Measurements from ENCODE around the gene BCOR. TPM values are rescaled to one million over a fixed set of nuclear protein-coding genes. Genes with fewer than 3 reads are reported as not detected.

The BCOR gene
- total and polyA plus RNA-seq, 9 of the 15 experiments (the other 6 are each of a cell fraction or from before 2014, with no cell fraction given), result 27.5 to 113 (median 37.6) TPM

DNA sequence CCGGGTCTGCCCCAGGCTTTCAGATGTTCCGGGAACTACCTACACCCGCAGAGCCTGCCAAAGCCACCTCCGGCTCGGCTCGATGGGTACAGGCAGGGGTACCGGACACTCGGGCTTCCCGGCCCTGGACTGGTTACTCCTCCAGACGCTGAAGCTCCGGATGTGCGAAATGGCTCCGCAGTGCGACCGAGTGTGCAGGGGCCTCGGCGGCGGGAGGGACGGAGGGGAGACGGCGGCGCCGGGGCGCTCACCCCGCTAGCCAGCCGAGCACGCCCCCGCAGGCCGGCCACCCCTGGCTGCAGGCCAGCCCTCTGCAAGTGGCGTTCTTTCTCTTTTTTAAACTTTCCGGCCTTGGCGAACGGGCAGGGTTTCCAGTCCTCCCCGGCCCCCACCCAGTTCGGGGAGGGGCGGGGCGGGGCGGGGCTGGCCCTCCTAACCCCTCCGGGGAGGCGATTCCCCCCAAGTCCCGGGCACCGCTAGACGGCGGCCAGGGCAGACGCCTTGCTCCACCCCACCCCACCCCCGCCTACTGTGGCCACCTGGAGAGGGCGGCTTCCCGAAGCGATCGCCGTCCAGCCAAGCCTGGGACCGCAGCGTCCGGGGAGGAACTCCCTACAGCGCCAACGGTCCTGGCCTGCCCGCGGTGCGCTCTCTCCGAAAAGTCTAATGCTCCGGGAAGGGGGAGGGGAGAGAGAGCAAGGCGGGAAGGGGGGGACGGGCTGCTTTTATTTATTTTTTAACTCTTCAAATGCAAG, 7.5 kb downstream of the BCOR start:
- in situ Hi-C loops (cut with MboI), result no loop called here
- Histone ChIP-seq H3K27me3 (ENCODE audit: control insufficient read depth in 2 of 2, insufficient read depth in 2 of 2, low read length in 2 of 2) (no peaks in the 10 kb centered on the region), H2AFZ (ENCODE audit: low read depth, low read length) (no peak overlapping the region), H3K9ac (ENCODE audit: insufficient read depth in 1 of 2, low read depth in 2 of 2, low read length in 2 of 2) (peak overlapping the region; percentile 44 to 85; a peak in 3 of 4 replicates), H4K20me1 (replicated peaks; ENCODE audit: control insufficient read depth, insufficient read depth, low read length) (peaks cover 98% of the 10 kb centered on the region), H3K9me1 (ENCODE audit: control insufficient read depth, insufficient read depth, low read length) (peaks cover 21% of the 10 kb centered on the region), H3K79me2 (ENCODE audit: control insufficient read depth, insufficient read depth, low read length) (peaks cover 100% of the 10 kb centered on the region), H3K9me3 (replicated peaks; ENCODE audit: control insufficient read depth, insufficient read depth, low read depth, low read length) (no peaks in the 10 kb centered on the region), H3K36me3 (ENCODE audit: control insufficient read depth, insufficient read depth, low read length) (peaks cover 66% of the 10 kb centered on the region), H3K4me3 (peak overlapping the region; percentile 70), H3K4me2 (ENCODE audit: insufficient read depth, low read length) (peak overlapping the region; percentile 64), H3K27ac (ENCODE audit: extremely low read depth, low read depth, low read length) (peak overlapping the region; percentile 57; the same call in 1 of the 3 replicates), H3K4me1 (replicated peaks in 1 of 2; ENCODE audit: control insufficient read depth in 2 of 2, insufficient read depth in 2 of 2, low read length in 2 of 2) (peaks cover 61 to 62% of the 10 kb centered on the region in 2 experiments)
- peak; percentile 53 for ATAC-seq
- ChIA-PET CTCF (ENCODE audit: low intra/inter-chr PET ratio) (no interaction called here), POLR2A (interaction anchor here (0.6 to 1.5 kb wide), 8 partner anchors 60 to 261 kb away, joined by 3 to 6 read pairs (median 3); no protein-coding TSS in a partner anchor)
- BruUV-seq (replicated peaks), result no TSS peak
- intact Hi-C loops (cut with micrococcal nuclease), result loop anchor here (10.0 kb wide), 1 partner anchor 75 kb away; no protein-coding TSS in a partner anchor
- WGBS (ENCODE audit: insufficient coverage, low coverage, missing lambda C conversion rate), result 2% methylated on average over 12 of the region's 63 CpGs
- FAIRE-seq, result peak; percentile 48
- DNase-seq (ENCODE audit: extremely low read depth in 1 of 4, low spot score in 3 of 4), result peak; percentile 57 to 83 (median 66)
- TF ChIP-seq RB1 (IDR thresholded peaks at IDR 0.05; ENCODE audit: low read depth) (0 out of 2 replicates have a peak, but pooled peaks have one; percentile 11), RAD21 (CRISPR knock-in tag; conservative IDR thresholded peaks at IDR 0.05 in 1 of 2, IDR thresholded peaks at IDR 0.05 in 1 of 2) (0 out of 4 replicates have a peak, but pooled peaks of 1 of the 2 experiments have one; percentile 1), RBFOX2 (IDR thresholded peaks at IDR 0.05; ENCODE audit: low read depth, low read length) (peak; percentile 87), ZNF184 (CRISPR knock-in tag; IDR thresholded peaks at IDR 0.05) (no peak), EGR1 (conservative IDR thresholded peaks at IDR 0.05) (peak; percentile 84), ELF1 (tag; IDR thresholded peaks at IDR 0.05) (peak; percentile 33; the same call in 1 of the 2 replicates), MAZ (CRISPR knock-in tag; conservative IDR thresholded peaks at IDR 0.05 in 1 of 2, IDR thresholded peaks at IDR 0.05 in 1 of 2) (peak; percentile 61 to 81; a peak in 3 of 4 replicates), FIP1L1 (IDR thresholded peaks at IDR 0.05; ENCODE audit: low read depth, low read length, poor library complexity, severe bottlenecking) (peak; percentile 74), THRAP3 (IDR thresholded peaks at IDR 0.05; ENCODE audit: borderline replicate concordance) (no peak), CHD4 (IDR thresholded peaks at IDR 0.05; ENCODE audit: insufficient read depth, insufficient replicate concordance, low read depth, low read length, poor library complexity, severe bottlenecking) (no peak), TRIM24 (IDR thresholded peaks at IDR 0.05) (peak in 1 of 2 experiments; percentile 73; a peak in 2 of 4 replicates), CCNT2 (IDR thresholded peaks at IDR 0.05; ENCODE audit: borderline replicate concordance, extremely low read depth, insufficient read length, low read depth, low read length) (peak; percentile 22), TRIM28 (IDR thresholded peaks at IDR 0.05) (0 out of 2 replicates have a peak, but pooled peaks have one; percentile 62), CXXC5 (CRISPR knock-in tag; IDR thresholded peaks at IDR 0.05) (peak; percentile 44; the same call in 1 of the 2 replicates), SMAD4 (CRISPR knock-in tag; conservative IDR thresholded peaks at IDR 0.05) (peak; percentile 75), NCOA6 (IDR thresholded peaks at IDR 0.05) (no peak), POLR2G (IDR thresholded peaks at IDR 0.05; ENCODE audit: low read depth, low read length) (peak; percentile 85), KDM4B (IDR thresholded peaks at IDR 0.05; ENCODE audit: borderline replicate concordance in 2 of 2, low read depth in 1 of 2) (peak in 1 of 2 experiments; percentile 55; a peak in 1 of 4 replicates)
- TF ChIP-seq, protein P1, sequence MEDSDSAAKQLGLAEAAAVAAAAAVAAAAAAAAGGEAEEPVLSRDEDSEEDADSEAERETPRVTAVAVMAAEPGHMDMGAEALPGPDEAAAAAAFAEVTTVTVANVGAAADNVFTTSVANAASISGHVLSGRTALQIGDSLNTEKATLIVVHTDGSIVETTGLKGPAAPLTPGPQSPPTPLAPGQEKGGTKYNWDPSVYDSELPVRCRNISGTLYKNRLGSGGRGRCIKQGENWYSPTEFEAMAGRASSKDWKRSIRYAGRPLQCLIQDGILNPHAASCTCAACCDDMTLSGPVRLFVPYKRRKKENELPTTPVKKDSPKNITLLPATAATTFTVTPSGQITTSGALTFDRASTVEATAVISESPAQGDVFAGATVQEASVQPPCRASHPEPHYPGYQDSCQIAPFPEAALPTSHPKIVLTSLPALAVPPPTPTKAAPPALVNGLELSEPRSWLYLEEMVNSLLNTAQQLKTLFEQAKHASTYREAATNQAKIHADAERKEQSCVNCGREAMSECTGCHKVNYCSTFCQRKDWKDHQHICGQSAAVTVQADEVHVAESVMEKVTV (CRISPR knock-in tag; IDR thresholded peaks at IDR 0.05), result no peak
